ENCODE measurements around the gene NRK.

NRK gene

DNA sequence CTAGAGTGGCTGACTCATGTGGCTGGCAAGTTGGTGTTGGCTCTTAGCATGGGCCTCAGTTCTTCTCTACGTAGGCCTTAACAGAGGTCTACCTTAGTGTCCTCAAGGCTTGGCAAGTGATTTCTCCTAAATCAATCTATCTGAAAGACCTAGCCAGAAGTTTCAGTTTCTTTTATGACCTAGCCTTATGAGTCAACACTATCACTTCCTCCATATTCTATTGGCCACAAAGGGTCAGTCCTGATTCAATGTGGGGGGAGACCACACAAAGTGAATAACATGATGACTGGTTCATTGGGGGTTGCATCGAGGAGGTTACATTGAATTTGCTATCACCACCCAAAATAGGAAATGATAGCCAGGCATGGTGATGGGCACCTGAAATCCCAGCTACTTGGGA, 5.8 kb upstream of the NRK start:
- TF ChIP-seq, protein P1, sequence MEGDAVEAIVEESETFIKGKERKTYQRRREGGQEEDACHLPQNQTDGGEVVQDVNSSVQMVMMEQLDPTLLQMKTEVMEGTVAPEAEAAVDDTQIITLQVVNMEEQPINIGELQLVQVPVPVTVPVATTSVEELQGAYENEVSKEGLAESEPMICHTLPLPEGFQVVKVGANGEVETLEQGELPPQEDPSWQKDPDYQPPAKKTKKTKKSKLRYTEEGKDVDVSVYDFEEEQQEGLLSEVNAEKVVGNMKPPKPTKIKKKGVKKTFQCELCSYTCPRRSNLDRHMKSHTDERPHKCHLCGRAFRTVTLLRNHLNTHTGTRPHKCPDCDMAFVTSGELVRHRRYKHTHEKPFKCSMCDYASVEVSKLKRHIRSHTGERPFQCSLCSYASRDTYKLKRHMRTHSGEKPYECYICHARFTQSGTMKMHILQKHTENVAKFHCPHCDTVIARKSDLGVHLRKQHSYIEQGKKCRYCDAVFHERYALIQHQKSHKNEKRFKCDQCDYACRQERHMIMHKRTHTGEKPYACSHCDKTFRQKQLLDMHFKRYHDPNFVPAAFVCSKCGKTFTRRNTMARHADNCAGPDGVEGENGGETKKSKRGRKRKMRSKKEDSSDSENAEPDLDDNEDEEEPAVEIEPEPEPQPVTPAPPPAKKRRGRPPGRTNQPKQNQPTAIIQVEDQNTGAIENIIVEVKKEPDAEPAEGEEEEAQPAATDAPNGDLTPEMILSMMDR (IDR thresholded peaks at IDR 0.05; ENCODE audit: borderline replicate concordance, control extremely low read depth, extremely low read depth, insufficient read depth, missing control alignments), result no peak
- no peak for DNase-seq (ENCODE audit: low spot score)
- in situ Hi-C loops (cut with MboI; ENCODE audit: low sequenced_read_pairs, unreplicated experiment), result no loop called here

DNA sequence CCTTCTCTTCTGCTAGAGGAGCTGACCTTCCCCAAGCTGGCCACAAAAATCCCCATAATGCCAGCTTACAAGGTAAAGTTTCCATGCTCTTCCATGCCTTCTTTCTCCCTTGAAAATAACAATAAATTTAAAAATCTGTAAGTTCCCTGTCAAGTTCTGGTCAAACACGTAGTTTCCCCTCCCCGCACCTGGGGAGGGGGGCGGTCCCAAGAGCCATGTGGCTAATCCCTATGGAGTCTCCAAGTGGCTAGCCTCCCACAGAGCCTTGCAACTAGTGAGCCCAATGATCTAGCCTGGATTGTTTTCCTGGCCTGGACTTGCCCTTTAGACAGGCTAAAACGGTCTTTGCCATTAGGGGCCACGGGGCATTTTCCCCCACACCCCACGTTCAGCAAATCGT, 2.1 kb upstream of the NRK start:
- TF ChIP-seq, protein P1 (IDR thresholded peaks at IDR 0.05; ENCODE audit: borderline replicate concordance, control extremely low read depth, extremely low read depth, insufficient read depth, missing control alignments), result no peak
- in situ Hi-C loops (cut with MboI; ENCODE audit: low sequenced_read_pairs, unreplicated experiment), result no loop called here
- DNase-seq (ENCODE audit: low spot score), result no peak

DNA sequence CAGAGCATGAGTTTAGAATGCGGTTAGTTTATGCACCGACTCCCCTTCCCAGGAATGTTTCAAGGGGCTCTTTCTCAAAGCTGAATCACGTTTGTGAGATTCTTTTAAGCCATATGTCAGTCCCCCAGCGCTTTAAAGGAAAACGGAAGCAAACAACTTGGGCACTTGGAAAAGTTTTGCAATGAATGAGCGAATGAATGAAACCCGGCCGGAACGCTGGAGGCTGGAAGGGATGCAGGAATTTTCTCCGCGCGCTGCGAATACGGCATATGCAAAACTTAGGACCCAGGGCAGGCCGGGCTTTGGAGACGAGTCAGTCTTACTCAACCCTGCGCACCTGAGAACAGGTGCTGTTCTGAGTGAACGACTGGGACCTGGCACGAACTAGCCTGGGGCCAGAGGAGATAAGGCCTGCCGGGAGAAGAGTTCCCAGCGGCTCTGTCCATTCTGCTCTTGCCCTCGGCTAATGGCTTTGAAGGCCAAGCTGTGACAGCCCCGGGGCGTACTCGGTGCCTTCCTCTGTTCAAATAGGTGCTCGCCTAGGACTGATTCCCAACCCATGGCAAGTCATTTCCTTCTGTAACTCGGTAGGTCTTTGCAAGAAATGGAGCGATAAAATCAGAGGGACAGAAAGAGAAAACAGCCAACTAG, 743 bp upstream of the NRK start:
- TF ChIP-seq, protein P1 (IDR thresholded peaks at IDR 0.05; ENCODE audit: borderline replicate concordance, control extremely low read depth, extremely low read depth, insufficient read depth, missing control alignments), result no peak
- DNase-seq (ENCODE audit: low spot score), result no peak
- in situ Hi-C loops (cut with MboI; ENCODE audit: low sequenced_read_pairs, unreplicated experiment), result no loop called here

DNA sequence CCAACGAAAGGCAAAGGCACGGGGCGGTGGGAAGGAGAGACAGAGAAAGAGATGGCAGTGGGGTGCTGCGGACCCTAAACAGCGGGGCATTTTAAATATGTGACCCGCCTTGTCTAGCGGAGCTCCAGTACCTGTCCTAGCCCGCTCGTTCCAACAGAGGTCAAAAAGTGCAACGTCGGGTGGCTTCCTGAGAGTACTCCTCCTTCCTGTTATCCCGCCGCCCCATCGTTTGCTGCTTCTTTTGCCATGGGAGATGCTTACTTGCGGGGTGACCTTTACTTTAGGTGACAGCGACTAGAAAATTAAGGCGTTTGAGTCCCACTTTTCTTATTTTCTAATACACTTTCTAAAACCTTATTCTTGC, 735 bp downstream of the NRK start:
- TF ChIP-seq, protein P1 (IDR thresholded peaks at IDR 0.05; ENCODE audit: borderline replicate concordance, control extremely low read depth, extremely low read depth, insufficient read depth, missing control alignments), result no peak
- in situ Hi-C loops (cut with MboI; ENCODE audit: low sequenced_read_pairs, unreplicated experiment), result no loop called here
- DNase-seq (ENCODE audit: low spot score), result no peak

DNA sequence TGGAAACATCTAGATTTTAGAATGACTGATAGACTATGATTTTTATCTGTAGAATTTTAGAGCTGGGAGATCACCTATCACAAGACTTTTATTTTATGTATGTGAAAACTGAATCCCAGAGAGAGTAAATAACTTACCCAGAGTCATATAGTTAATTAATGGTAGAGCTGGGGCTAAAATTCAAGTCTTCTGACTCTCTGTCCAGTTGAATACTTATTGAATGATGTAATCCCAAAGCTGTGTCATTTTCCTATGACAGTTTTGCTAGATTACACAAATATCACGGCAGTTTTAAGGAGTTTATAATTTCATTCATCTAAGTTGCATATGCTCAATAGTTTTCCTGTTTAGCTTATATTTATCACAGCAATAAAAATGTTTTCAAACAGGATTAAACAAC, 6.7 kb downstream of the NRK start:
- TF ChIP-seq, protein P1 (IDR thresholded peaks at IDR 0.05; ENCODE audit: borderline replicate concordance, control extremely low read depth, extremely low read depth, insufficient read depth, missing control alignments), result no peak
- in situ Hi-C loops (cut with MboI; ENCODE audit: low sequenced_read_pairs, unreplicated experiment), result no loop called here
- DNase-seq (ENCODE audit: low spot score), result no peak

DNA sequence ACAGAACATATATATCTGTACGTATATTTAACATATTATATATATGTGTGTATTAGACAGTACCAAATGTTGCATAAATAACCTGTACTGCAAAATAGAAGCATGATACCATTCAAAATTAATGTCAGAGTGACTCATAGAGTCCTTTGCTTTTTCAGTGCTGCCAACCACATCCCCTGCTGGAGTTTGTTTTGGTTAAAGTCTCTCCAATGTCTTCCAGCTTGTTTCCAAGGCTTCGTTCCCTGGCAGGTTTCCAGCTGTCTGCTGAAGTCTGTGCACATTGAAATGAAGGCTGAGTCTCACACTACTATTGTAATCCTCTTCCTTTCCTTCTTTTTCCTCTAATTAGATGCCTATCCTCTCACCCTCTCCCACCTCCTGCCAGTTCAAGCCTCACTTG, 14.9 kb downstream of the NRK start:
- DNase-seq (ENCODE audit: low spot score), result no peak
- TF ChIP-seq, protein P1 (IDR thresholded peaks at IDR 0.05; ENCODE audit: borderline replicate concordance, control extremely low read depth, extremely low read depth, insufficient read depth, missing control alignments), result no peak
- in situ Hi-C loops (cut with MboI; ENCODE audit: low sequenced_read_pairs, unreplicated experiment), result no loop called here
